ENCODE data around the gene FAHD2A. TPM values are rescaled to one million over a fixed set of nuclear protein-coding genes. Genes with fewer than 3 reads are reported as not detected.
"Not testable (repeated sequence)": the region's sequence is repeated elsewhere in the genome, so short reads cannot be mapped to it uniquely, and the experiment has no call there.

FAHD2A gene
- total RNA-seq, 1 donor from 2014 or later, result 3.7 TPM

DNA sequence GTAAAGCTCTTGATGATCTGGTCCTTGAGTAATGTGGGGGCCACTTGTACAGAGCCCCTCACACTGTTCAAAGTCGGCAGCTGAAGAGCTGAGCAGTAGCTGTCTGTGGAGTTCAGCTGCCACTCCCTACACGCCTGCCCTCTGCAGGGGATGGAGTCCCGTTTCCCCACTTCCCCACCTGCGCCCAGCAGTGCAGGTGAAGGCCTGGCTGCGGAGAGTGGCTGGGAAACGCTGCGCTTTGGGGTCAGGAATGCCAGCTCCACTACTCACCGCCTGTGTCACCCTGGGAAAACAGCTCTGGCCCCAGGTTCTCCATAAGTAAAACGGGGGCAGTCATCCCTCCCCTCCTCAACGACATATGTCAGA, 521 bp upstream of the FAHD2A start:
- not testable (repeated sequence) for H3K27me3 ChIP-seq (ENCODE audit: control insufficient read depth in 3 of 3, insufficient read depth in 3 of 3, low read length in 3 of 3); H3K36me3 ChIP-seq (ENCODE audit: control insufficient read depth in 3 of 3, insufficient read depth in 3 of 3, low read length in 3 of 3); H3K9me3 ChIP-seq (ENCODE audit: control insufficient read depth in 3 of 3, low read length in 3 of 3)
- Histone ChIP-seq H3K4me1 (ENCODE audit: control insufficient read depth in 3 of 3, insufficient read depth in 3 of 3, low read length in 3 of 3) (peaks cover 12 to 22% (median 21%) of the 10 kb centered on the region in 3 donors), H3K27ac (ENCODE audit: low read depth, low read length) (peak overlapping the region; percentile 91), H3K9ac (ENCODE audit: low read depth in 1 of 3, low read length in 3 of 3) (peak overlapping the region; percentile 91 to 99 (median 99)), H3K4me3 (ENCODE audit: low read length in 3 of 3) (peak overlapping the region; percentile 72 to 99 (median 97))

DNA sequence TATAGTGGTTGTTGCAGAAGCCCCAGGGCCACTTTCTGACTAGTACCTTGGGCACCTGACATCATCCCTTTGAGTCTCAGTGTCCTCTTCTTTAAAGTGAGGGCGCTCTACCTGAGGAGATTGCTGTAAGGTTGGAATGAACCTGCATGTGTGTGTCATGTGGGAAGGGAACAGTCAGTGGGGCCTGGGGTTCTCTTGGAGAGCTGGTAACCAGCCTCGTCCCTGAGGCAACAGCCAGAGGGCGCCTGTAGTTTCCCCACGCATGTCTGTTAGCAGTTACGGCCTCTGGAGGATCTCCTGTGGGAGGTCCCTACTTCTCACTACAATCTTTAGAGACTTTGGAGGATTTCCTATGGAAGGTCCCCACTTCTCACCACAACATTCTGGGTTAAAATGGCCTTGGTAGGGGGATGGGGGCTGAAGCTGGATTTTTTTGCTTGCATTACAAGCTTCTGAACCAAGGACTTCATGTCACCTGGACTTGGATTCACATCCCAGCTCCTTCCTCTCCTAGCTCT, 755 bp downstream of the FAHD2A start:
- Histone ChIP-seq H3K9ac (ENCODE audit: low read depth in 1 of 3, low read length in 3 of 3) (peak overlapping the region; percentile 91 to 99 (median 99)), H3K4me3 (ENCODE audit: low read length in 3 of 3) (peak overlapping the region; percentile 72 to 99 (median 97)), H3K4me1 (ENCODE audit: control insufficient read depth in 3 of 3, insufficient read depth in 3 of 3, low read length in 3 of 3) (peaks cover 12 to 22% (median 21%) of the 10 kb centered on the region in 3 donors), H3K27ac (ENCODE audit: low read depth, low read length) (peak overlapping the region; percentile 91)
- not testable (repeated sequence) for H3K9me3 ChIP-seq (ENCODE audit: control insufficient read depth in 3 of 3, low read length in 3 of 3); H3K36me3 ChIP-seq (ENCODE audit: control insufficient read depth in 3 of 3, insufficient read depth in 3 of 3, low read length in 3 of 3); H3K27me3 ChIP-seq (ENCODE audit: control insufficient read depth in 3 of 3, insufficient read depth in 3 of 3, low read length in 3 of 3)

DNA sequence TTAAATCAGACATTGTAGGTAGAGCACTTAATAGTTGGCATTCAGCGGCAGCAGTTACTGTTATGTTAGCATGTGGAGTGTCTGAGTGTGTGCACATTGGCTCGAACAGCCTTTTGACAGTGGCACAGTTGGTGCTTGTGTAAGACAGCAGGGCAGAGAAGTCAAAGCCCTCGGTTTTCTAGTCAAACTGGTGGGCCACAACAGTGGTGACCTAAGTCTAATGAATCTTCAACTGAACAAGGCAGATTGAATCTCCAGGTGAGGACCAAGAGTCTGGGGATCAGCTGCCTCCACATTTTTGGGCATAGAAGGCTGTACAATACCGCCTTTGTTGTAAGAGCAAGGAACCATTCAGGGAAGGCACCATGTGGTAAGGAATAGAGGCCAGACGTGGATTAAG, 1.3 kb downstream of the FAHD2A start:
- Histone ChIP-seq H3K4me1 (ENCODE audit: control insufficient read depth in 3 of 3, insufficient read depth in 3 of 3, low read length in 3 of 3) (peaks cover 12 to 22% (median 21%) of the 10 kb centered on the region in 3 donors), H3K4me3 (ENCODE audit: low read length in 3 of 3) (peak overlapping the region; percentile 72 to 99 (median 97)), H3K9ac (ENCODE audit: low read depth in 1 of 3, low read length in 3 of 3) (peak overlapping the region in 1 of 3 donors; percentile 99)
- H3K36me3 ChIP-seq (ENCODE audit: control insufficient read depth in 3 of 3, insufficient read depth in 3 of 3, low read length in 3 of 3); H3K9me3 ChIP-seq (ENCODE audit: control insufficient read depth in 3 of 3, low read length in 3 of 3); H3K27ac ChIP-seq (ENCODE audit: low read depth, low read length); H3K27me3 ChIP-seq (ENCODE audit: control insufficient read depth in 3 of 3, insufficient read depth in 3 of 3, low read length in 3 of 3): not testable (repeated sequence)

DNA sequence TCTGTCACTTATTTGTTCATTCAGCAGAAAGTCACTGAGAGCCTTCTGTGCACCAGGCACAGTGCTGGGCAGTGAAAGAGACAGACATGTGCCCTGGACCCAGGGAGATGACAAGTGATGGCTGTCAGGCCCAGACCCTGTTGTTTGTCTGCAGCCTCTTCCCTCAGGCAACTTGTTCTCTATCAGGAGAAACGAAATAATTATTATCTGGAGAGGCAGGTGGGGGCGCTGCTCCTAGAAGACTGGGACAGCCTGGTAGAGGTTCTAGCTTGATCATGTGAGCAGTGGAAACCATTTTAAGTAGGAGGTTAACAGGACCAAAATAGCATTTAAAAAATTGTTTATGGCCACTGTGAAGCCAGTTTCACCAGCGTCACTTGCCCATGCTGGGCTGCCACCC, 2.2 kb downstream of the FAHD2A start:
- H3K9ac ChIP-seq (ENCODE audit: low read depth in 1 of 3, low read length in 3 of 3); H3K9me3 ChIP-seq (ENCODE audit: control insufficient read depth in 3 of 3, low read length in 3 of 3); H3K27me3 ChIP-seq (ENCODE audit: control insufficient read depth in 3 of 3, insufficient read depth in 3 of 3, low read length in 3 of 3); H3K27ac ChIP-seq (ENCODE audit: low read depth, low read length); H3K4me3 ChIP-seq (ENCODE audit: low read length in 3 of 3): not testable (repeated sequence)
- Histone ChIP-seq H3K36me3 (ENCODE audit: control insufficient read depth in 3 of 3, insufficient read depth in 3 of 3, low read length in 3 of 3) (peaks cover 0 to 12% (median 6%) of the 10 kb centered on the region in 3 donors), H3K4me1 (ENCODE audit: control insufficient read depth in 3 of 3, insufficient read depth in 3 of 3, low read length in 3 of 3) (peaks cover 12 to 22% (median 21%) of the 10 kb centered on the region in 3 donors)

DNA sequence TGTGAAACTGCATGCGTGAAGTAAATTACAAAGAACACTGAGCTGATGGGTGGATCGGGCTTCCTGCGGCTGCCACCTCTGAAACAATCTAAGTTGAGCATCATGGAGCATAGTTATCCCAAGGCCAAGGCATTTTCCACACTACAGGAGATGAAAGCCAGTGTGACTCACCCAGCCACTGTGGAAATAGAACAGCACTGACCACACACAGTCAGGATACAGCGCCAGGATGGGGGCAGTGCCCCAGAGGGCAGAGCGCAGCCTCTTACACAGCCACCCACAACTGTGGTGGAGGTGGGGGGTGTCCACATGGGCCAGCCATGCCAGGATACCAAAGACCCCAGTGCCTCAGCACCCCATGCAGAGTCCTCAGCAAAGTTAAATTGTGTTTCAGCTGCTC, 8.7 kb downstream of the FAHD2A start:
- H3K4me1 ChIP-seq (ENCODE audit: control insufficient read depth in 3 of 3, insufficient read depth in 3 of 3, low read length in 3 of 3); H3K27me3 ChIP-seq (ENCODE audit: control insufficient read depth in 3 of 3, insufficient read depth in 3 of 3, low read length in 3 of 3); H3K4me3 ChIP-seq (ENCODE audit: low read length in 3 of 3); H3K9me3 ChIP-seq (ENCODE audit: control insufficient read depth in 3 of 3, low read length in 3 of 3); H3K9ac ChIP-seq (ENCODE audit: low read depth in 1 of 3, low read length in 3 of 3); H3K27ac ChIP-seq (ENCODE audit: low read depth, low read length): not testable (repeated sequence)
- H3K36me3 ChIP-seq (ENCODE audit: control insufficient read depth in 3 of 3, insufficient read depth in 3 of 3, low read length in 3 of 3), result peaks cover 4 to 12% (median 6%) of the 10 kb centered on the region in 3 donors

DNA sequence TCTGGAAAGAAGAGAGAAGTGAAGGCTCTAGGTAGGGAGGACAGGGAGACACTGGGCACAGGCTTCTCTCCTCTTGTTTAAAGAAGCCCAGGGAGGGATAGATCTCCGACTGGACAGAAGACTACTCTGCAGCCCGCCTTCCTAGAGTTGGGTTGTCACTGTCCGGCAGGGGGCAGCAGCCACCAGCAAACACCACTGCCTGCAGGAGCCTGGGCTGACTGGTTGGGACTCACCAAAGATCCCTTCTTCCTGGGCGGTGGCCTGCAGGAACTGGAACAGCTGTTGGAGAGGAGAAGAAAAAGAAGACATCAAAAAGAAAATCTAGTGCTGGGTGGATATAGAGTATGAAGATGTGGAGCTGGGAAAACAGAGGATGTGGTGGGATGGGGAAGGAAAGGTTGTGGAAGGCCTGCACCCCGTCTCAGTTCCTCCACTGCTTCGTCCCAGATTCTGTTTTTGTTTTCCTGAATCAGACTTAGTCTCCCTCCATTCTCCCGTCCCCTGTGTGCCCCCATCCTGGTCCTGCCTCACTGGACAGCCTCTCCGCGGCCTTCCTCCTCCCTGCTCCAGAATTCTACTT, 11.6 kb downstream of the FAHD2A start:
- not testable (repeated sequence) for H3K4me3 ChIP-seq (ENCODE audit: low read length in 3 of 3)

DNA sequence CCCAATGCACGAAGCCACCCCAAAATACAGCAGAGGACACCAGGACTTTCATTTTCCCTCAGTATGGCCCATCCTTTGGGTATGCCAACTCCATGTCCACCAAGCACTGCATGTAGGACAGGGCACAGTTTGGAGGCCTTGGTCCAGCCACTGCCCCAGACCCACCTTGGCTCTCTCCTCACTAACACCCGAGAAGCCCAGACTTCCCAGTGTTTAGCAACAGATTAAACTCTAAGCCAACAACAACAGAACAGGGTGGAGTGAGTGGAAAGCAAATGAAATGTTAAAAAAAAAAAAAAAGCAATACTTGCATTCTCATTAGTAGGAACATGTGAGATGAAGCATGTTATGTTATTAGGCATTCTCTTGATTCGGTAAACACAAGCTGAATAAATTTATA, 12.6 kb downstream of the FAHD2A start:
- H3K9me3 ChIP-seq (ENCODE audit: control insufficient read depth in 3 of 3, low read length in 3 of 3); H3K4me3 ChIP-seq (ENCODE audit: low read length in 3 of 3); H3K4me1 ChIP-seq (ENCODE audit: control insufficient read depth in 3 of 3, insufficient read depth in 3 of 3, low read length in 3 of 3); H3K27ac ChIP-seq (ENCODE audit: low read depth, low read length); H3K27me3 ChIP-seq (ENCODE audit: control insufficient read depth in 3 of 3, insufficient read depth in 3 of 3, low read length in 3 of 3); H3K36me3 ChIP-seq (ENCODE audit: control insufficient read depth in 3 of 3, insufficient read depth in 3 of 3, low read length in 3 of 3); H3K9ac ChIP-seq (ENCODE audit: low read depth in 1 of 3, low read length in 3 of 3): not testable (repeated sequence)

More for the DNA sequence above, 11.6 kb downstream of the FAHD2A start:
- not testable (repeated sequence) for H3K9me3 ChIP-seq (ENCODE audit: control insufficient read depth in 3 of 3, low read length in 3 of 3); H3K4me1 ChIP-seq (ENCODE audit: control insufficient read depth in 3 of 3, insufficient read depth in 3 of 3, low read length in 3 of 3); H3K36me3 ChIP-seq (ENCODE audit: control insufficient read depth in 3 of 3, insufficient read depth in 3 of 3, low read length in 3 of 3); H3K27me3 ChIP-seq (ENCODE audit: control insufficient read depth in 3 of 3, insufficient read depth in 3 of 3, low read length in 3 of 3); H3K27ac ChIP-seq (ENCODE audit: low read depth, low read length); H3K9ac ChIP-seq (ENCODE audit: low read depth in 1 of 3, low read length in 3 of 3)

DNA sequence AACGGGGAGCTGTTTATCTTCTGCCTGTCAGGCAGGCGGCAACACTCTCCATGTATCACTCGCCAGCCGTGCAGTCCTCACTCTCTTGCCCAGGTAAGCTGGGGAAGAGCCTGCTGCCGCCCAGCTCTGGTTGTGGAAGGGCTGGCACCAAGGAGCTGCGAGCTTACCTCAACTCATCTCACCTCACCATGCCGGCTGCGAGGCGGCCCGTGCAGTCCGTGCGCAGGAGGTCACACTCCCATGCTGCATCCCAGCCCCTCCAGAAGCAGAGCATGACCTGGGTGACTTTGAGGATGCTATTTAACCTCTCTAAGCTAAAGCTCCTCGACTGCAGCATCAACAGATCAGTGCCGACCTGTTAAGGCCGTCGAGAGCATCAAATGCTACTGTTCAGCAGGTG, 13.1 kb downstream of the FAHD2A start:
- not testable (repeated sequence) for H3K4me1 ChIP-seq (ENCODE audit: control insufficient read depth in 3 of 3, insufficient read depth in 3 of 3, low read length in 3 of 3); H3K9ac ChIP-seq (ENCODE audit: low read depth in 1 of 3, low read length in 3 of 3); H3K36me3 ChIP-seq (ENCODE audit: control insufficient read depth in 3 of 3, insufficient read depth in 3 of 3, low read length in 3 of 3)

DNA sequence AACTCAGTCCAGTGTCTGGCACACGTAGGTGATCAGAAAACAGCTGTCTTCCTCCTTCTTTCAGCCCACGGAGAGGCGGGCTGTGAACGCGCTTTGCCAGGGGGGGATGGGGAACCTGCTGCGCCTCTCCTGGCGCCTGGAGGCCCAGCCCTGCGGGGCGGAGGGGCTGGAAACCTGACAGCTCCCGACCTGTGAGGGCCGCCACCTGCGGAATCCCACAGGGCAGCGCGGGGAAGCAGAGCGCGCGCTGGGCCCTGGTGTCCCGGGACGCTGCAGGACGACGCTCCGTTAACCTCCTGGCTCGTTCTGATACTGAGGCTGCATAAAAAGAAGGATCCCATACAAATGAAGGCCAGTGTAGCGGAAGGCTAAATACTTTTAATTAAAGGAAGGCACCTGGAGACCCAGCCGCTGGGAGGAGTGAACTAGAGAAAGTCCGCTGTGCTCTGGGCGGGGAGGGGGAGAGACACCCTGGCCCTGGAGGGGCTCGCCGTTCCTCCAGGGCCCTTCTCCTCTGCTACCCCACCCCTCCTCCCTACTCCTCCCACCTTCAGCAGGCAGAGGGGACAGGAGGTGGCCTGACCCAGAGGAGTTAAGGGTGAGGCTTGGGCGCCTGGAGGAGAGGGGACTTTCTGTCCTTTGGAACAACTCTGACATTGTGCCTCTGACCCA, 24.8 kb downstream of the FAHD2A start:
- H3K27me3 ChIP-seq (ENCODE audit: control insufficient read depth in 3 of 3, insufficient read depth in 3 of 3, low read length in 3 of 3); H3K9me3 ChIP-seq (ENCODE audit: control insufficient read depth in 3 of 3, low read length in 3 of 3); H3K4me3 ChIP-seq (ENCODE audit: low read length in 3 of 3); H3K4me1 ChIP-seq (ENCODE audit: control insufficient read depth in 3 of 3, insufficient read depth in 3 of 3, low read length in 3 of 3); H3K27ac ChIP-seq (ENCODE audit: low read depth, low read length); H3K9ac ChIP-seq (ENCODE audit: low read depth in 1 of 3, low read length in 3 of 3); H3K36me3 ChIP-seq (ENCODE audit: control insufficient read depth in 3 of 3, insufficient read depth in 3 of 3, low read length in 3 of 3): not testable (repeated sequence)

More for the DNA sequence above, 13.1 kb downstream of the FAHD2A start:
- H3K9me3 ChIP-seq (ENCODE audit: control insufficient read depth in 3 of 3, low read length in 3 of 3); H3K4me3 ChIP-seq (ENCODE audit: low read length in 3 of 3); H3K27ac ChIP-seq (ENCODE audit: low read depth, low read length); H3K27me3 ChIP-seq (ENCODE audit: control insufficient read depth in 3 of 3, insufficient read depth in 3 of 3, low read length in 3 of 3): not testable (repeated sequence)

DNA sequence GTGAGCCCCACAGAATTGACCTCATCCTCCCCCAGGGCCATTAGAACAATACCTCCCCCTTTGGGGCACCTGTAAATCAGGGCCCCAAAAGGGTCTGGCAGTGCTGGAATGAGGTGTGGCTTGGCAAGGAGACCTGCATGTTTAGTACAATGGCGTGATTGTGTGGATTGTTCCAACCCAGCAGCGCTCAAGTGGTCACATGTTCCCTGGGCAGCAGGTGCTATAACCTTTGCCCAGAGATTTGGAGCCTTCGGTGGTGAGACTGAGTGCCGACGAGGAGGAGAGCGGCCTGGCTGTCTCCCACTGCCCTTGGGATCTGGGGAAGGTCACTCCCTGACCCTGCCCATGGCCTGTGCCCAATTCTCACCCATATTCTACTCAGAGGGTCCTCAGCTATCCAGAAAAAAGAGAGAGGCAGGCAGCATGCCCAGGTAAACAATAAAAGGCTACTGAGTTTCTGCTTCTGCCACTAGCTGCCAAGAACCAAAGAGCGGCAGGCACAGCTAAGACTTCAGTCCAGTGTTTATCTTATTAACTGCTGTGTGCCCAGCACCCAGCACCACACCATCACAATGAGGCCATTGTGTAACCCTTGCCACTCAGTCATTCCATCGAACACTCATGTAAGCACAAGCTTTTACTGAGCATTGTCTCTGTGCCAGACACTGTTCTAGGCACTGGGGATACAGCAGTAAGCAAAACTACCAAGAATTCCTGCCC, 27.4 kb downstream of the FAHD2A start:
- not testable (repeated sequence) for H3K9me3 ChIP-seq (ENCODE audit: control insufficient read depth in 3 of 3, low read length in 3 of 3); H3K9ac ChIP-seq (ENCODE audit: low read depth in 1 of 3, low read length in 3 of 3); H3K4me3 ChIP-seq (ENCODE audit: low read length in 3 of 3); H3K27ac ChIP-seq (ENCODE audit: low read depth, low read length); H3K27me3 ChIP-seq (ENCODE audit: control insufficient read depth in 3 of 3, insufficient read depth in 3 of 3, low read length in 3 of 3); H3K4me1 ChIP-seq (ENCODE audit: control insufficient read depth in 3 of 3, insufficient read depth in 3 of 3, low read length in 3 of 3); H3K36me3 ChIP-seq (ENCODE audit: control insufficient read depth in 3 of 3, insufficient read depth in 3 of 3, low read length in 3 of 3)
